GM12892 (cell line): Measurements from ENCODE around the gene CHTF18.

Experiments
- DNase-seq: peaks from one replicate; pipeline ENCODE4 v3.0.0; 2011; ENCODE audit not compliant: insufficient read length
- FAIRE-seq: peaks from 2 replicates; lab custom pipeline; 2011; peaks lifted over from hg19 to GRCh38; lab: Jason Lieb, UNC
- POLR2A ChIP-seq: IDR thresholded peaks from 2 replicates; pipeline ENCODE4 v1.6.1; 2011; ENCODE audit warnings: low read depth, low read length, control low read depth
- POLR2AphosphoS5 ChIP-seq: IDR thresholded peaks from 2 replicates; pipeline ENCODE4 v1.6.1; 2011; ENCODE audit warnings: low read depth, low read length, control low read depth
- TAF1 ChIP-seq: IDR thresholded peaks from 2 replicates; pipeline ENCODE4 v1.6.1; 2011; ENCODE audit warnings: low read depth, mild to moderate bottlenecking, control low read depth, low read length, borderline replicate concordance

CHTF18 gene

DNA sequence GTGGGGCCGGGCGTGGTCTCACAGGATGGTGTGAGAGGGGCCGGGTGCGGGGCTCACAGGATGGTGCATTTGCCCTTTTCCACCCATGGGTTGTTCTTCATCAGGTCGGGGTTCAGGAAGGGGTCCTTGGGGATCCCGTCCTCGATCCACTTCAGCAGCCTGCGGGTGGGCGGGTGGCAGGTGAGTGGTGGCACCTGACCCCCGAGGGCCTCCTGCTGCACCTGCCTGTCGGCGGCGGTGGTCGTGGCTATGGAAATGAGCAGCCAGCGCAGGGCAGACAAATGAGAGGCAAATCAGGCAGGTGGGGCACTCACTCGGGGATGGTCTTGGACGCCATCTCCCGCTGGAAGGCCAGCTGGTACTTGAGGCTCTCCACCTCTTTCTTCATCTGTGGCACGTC, 10.2 kb downstream of the CHTF18 start:
- no peak for TF ChIP-seq TAF1
- no peak for TF ChIP-seq POLR2AphosphoS5
- TF ChIP-seq POLR2A = no peak
- DNase-seq = no peak
- no peak for FAIRE-seq

DNA sequence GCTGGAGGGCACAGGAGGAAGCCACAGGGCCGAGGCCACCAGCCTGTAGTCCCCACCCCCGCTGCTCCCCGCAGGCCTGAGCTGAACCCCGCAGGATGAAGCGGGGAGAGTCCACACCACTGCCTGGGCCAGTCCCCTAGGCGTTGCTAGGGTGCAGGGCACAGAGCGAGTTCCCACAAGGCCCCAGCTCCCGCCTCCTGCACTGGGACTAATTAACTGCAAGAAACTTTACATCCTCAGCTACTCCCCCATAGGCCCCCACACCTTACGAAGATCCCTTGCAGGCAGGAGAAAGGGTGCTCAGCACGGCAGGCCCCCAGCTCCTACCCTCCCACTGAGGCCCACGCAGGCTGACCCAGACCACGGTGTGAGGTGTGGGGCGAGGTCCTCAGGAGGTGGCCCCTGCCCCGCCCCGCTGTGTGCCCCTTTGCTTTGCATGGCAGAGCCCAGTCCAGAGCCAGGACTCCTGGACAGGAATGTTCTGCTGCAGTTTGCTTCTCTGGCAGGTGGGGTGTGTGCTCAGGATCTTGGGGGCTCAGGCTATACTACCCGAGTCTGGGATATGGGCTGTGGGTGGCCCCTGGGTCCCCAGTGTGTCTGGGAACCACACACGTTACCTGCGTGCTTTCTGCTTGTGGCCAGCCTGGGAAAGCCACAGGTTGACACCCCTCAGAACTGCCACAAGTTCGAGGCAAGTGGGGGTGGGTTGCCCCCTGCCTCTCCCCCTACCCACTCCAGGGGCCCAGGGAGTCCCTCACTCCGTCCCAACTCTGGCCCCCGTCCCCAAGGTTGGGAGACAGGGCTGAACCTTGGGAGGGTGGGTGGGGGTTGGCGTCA, 10.9 kb downstream of the CHTF18 start:
- TF ChIP-seq POLR2A (no peak), POLR2AphosphoS5 (no peak), TAF1 (no peak)
- no peak for FAIRE-seq
- no peak for DNase-seq

DNA sequence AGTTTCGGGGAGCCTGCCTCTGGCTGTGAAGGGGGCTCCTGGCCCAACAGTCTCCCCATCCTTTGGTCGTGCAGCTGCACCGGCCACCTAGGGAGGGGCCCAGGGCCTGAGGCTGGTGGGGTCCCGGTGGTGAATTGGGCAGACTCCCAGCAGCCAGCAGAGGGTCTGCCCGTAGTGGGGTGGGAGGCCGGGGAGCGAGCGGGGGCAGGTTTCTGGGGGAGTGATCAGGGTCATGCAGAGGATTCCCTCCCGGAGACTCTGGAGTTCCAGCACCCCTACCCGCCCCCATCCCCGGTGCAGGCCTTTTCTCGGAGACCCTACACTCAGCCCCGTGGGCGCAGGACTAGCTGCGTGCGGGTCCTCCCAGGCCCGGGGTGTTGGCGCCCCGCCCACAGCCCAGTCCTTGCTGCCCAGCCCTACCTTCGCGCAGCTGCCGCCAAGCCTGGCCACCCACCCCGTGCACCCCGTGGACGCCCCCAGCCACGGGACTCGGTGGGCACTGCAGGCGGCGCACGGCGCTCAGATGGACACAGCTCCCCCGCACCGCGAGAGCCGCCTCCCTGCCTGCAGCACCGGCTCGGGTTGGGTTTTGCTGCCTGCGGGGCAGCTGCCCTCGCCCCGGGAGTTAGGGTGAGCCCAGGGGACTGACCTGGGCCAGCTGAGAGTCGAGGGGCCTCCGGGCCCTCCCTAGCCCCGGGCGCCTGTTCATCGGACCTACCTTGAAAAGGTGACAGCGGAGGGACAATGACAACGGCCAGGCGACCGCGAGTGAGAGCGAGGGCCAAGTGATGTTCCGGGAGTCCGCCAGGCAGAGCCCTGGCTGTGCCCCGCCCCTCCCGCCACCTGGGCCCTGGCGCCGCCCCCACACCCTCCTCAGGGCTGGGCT, 11.8 kb downstream of the CHTF18 start, which contains the start of gene GNG13:
GNG13 (minus strand) TSS at position 787 of the 886 bp plus-strand sequence. CDS start 1,657 bp downstream, outside the sequence.
- DNase-seq = no peak
- FAIRE-seq = no peak
- TF ChIP-seq POLR2AphosphoS5 = no peak
- TF ChIP-seq TAF1 = no peak
- no peak for TF ChIP-seq POLR2A

DNA sequence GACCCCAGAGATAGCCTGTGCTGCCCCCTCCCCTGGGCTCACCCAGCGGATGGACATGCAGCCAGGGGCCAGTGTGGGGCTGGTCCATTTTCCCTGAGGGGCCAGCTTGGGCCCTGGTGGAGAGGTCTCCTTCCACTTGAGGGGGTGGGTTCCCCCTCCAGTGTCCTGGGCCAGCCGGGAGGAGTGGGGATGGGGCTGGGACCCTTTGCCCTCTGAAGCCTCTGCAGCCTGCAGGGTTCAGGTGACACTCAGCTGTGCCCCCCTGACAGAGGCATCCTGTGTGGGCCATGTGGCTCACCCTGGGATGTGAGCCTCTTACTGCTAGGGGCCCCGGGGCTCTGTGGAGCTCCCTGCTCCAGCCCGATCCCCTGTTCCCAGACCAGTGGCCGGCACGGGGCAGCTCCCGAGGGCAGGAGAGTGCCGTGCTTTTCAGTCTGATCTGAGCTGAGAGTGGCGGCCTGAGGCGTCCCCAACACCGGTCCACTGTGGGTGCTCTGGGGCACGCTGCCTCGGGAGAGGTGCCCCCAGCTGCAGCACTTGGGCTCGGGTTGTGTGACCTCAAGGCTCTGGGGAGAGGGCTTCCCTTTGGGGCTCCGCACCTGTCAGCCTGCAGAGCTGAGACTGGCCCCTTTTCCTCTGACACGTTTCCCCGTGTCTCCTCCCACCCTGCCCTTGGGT, 12.6 kb downstream of the CHTF18 start:
- FAIRE-seq (no peak), DNase-seq (no peak)
- no peak for TF ChIP-seq POLR2A
- TF ChIP-seq POLR2AphosphoS5 = no peak
- TF ChIP-seq TAF1 = no peak

DNA sequence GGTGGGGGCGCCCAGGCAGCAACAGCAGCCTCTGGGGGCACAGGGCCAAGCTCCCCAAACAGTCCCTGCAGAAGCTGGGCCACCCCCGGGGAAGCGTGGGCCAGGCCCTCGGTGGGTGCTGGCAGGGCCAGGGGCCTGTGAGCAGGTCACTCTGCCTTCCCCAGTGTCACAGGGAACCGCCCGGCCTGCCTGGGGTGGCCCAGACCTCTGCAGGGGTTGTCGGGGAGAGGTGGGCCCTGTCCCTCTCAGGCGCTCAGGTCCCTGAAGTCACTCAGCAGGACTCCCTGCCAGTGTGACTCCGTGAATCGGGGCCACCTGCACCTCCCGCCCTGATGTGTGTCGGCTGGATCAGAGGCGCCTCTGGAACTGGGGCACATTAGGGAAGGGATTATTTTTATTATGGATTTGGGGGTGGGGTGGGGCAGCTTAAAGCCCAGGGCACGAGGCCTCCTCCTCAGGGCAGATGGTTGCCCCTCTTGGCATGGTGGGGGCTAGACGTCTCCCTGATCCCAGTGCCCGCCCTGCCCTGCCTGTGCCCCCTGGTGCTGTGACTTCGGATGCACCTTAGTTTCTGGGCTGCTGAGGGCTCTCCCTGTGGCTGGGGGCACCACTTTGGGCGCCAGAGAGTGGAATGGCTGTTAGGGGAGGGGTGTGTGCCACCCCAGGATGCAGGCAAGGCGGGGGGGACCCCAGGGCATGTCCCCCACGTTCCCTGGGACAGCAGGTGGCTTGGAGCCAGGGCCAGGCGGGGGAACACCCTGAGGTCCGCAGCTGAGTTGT, 13.4 kb downstream of the CHTF18 start:
- DNase-seq = no peak
- no peak for FAIRE-seq
- TF ChIP-seq TAF1 (no peak), POLR2AphosphoS5 (no peak), POLR2A (no peak)

DNA sequence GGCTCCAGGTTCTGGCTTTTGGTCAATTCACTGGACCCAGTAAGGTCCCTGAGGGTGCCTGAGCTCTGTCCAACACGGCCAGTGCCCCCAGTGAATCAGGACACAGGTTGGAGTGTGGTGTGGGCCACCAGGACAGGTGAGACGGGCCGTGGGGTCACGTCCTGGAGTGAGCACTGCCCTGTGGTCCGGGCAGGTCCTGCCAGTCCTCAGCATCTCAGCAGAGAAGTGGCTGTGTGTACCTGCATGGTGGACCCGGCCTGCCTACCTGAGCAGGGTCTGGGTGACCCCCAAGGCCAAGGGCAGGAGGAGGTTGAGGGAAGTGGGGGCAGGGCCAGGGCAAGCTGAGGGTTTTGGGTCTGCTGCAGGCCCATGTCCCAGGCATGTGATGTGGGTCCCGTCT, 14.0 kb downstream of the CHTF18 start:
- FAIRE-seq (no peak), DNase-seq (no peak)
- TF ChIP-seq POLR2AphosphoS5 (no peak), POLR2A (no peak), TAF1 (no peak)

DNA sequence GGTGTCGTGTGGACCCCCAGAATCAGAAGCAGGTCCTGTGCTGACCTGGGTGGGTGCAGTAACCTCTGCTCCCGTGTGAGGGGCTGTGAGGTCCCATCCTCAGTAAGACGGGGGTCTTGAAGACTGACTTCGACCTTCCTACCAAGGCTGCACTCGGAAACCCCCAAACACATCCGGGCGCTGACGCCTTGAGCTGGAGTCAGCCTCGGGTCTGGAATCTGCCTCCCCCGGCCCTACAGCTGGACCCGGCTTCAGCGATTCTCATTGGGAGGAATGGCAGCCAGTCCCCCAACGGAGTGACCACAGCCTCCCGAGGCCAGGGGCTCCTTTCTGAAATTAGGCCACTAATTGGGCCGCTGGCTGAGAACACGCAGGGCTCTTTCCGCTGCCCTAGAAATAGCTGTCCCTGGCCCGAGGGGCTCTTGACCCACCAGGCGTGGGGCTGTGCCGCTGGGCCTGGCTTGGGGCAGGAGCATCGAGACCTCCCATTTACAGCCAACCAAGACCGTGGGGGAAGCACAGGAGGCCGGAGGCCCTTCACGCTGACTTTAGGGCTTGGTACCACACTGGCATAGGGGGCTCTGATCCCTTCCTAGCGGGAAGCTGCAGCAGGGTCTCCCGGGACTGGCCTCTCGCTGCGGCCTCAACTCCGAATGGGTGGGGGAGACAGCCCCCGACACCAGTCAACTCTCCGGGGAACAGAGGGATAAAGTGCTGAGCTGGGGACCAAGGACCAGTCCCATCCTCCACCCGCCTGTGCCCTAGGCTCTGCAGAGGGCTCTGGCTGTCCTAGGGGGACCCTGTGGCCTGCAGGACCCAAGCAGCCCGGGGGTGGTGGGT, 14.7 kb downstream of the CHTF18 start:
- DNase-seq (no peak), FAIRE-seq (no peak)
- no peak for TF ChIP-seq POLR2AphosphoS5
- no peak for TF ChIP-seq TAF1
- TF ChIP-seq POLR2A = no peak

DNA sequence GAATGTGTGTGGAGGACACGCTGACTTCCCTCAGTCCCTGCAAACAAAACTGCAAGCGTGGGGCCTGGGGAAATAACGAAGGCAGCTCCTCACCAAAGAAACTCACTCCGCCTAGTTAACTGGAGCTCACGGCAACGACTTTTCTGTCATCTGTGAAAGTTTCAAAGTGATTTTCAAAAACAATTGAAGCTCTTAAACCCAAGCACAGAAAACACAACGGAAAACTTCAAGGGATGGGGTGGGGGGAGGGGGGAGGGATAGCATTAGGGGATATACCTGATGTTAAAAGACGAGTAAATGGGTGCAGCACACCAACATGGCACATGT, 15.3 kb downstream of the CHTF18 start:
- no peak for FAIRE-seq
- TF ChIP-seq TAF1 (no peak), POLR2A (no peak), POLR2AphosphoS5 (no peak)

DNA sequence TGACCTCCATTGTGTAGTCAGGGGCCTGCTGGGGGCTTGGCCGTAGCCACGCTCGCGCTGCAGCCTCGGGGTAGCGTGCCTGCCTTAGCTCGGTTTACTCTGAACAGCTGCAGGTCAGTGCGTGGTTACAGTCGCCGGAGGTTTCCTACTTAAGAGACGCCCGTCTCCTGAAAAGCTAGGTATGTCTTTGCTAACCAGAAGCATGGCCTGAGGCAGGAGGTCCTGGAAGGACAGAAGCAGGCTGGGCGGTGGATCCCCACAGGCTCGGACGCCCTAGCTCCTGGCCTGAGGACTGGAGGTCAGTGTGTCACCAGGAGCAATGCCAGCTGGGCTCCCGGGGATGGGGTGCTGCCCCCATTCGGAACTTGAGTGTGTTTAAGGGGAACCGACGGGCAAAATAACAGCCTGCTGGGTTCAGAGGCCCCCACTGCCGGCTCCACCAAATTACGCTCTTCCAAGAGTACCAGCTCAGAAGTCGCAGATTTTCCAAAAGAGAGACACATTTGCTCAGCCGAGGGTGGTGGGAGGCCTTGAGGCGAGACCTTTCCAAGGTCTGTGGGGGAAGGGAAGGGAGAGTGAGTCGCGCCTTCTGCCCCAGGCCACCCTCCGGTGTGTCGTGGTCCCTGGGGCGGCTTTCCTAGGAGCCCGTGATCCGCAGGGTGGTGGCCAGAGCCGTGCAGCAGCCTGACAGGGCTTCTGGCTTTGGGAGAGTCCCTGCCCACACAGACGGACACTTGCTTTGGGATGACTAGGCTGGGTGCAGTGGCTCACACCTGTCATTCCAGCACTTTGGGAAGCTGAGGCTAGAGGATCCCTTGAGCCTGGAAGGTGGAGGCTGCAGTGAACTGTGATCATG, 16.0 kb downstream of the CHTF18 start:
- TF ChIP-seq POLR2A (no peak), POLR2AphosphoS5 (no peak), TAF1 (no peak)
- DNase-seq (no peak), FAIRE-seq (no peak)

More for the DNA sequence above, 15.3 kb downstream of the CHTF18 start:
- DNase-seq = no peak

DNA sequence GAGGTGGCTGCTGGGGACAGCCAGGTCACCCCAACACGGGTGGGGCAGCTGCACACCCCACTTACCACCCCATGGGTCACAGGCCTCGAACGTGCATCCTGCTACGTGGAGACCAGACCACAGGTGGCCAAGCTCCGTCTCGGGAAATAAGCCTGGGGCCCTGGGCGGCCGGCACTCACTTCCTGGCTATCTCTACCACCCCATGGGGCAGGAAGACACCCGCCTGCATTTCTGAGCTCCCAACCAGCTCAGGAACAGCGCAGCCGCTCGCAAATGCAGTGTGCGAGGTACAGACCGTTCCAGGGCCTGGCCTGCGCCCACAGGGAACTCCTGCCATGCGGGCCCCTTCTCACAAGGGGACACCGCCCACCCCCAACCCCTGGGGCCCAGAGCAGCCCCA, 17.1 kb downstream of the CHTF18 start:
- FAIRE-seq (no peak), DNase-seq (no peak)
- TF ChIP-seq POLR2A = no peak
- TF ChIP-seq POLR2AphosphoS5 = no peak
- no peak for TF ChIP-seq TAF1
